SU-DHL-6 (cell line): Measurements from ENCODE around the gene ZNF385A.

Source experiments
- H2AFZ ChIP-seq: fragments of 200-600 bp; sonication (generic); 2 replicates; pipeline ENCODE4 v1.6.1; 2014; ENCODE audit warnings: low read depth, mild to moderate bottlenecking, moderate library complexity, mixed read lengths, antibody characterized with exemption, low read length; ENCODE audit not compliant: severe bottlenecking
- H3F3A ChIP-seq: fragments of 200-600 bp; shearing (Covaris generic); 2 replicates; pipeline ENCODE4 v1.6.0; 2016; ENCODE audit warnings: antibody characterized with exemption, mild to moderate bottlenecking; ENCODE audit not compliant: insufficient read depth
- H3K27ac ChIP-seq: fragments of 200-600 bp; sonication (generic); 2 replicates; pipeline ENCODE4 v1.5.1; 2016; ENCODE audit warnings: low read depth, mild to moderate bottlenecking, low read length, moderate library complexity, mixed read lengths
- H3K27me3 ChIP-seq: fragments of 200-600 bp; sonication (generic), shearing (Covaris generic); 2 replicates; pipeline ENCODE4 v1.6.0; 2014; ENCODE audit warnings: mild to moderate bottlenecking, low read length
- H3K36me3 ChIP-seq: fragments of 200-600 bp; sonication (generic); 2 replicates; pipeline ENCODE4 v1.6.1; 2014; ENCODE audit warnings: mild to moderate bottlenecking, low read length, mixed read lengths
- H3K4me2 ChIP-seq: fragments of 300-600, 200-600 bp; shearing (Covaris generic), sonication (generic); 2 replicates; pipeline ENCODE4 v1.6.0; 2014; ENCODE audit warnings: low read length, low read depth, mild to moderate bottlenecking; ENCODE audit not compliant: poor library complexity, severe bottlenecking
- H3K4me3 ChIP-seq: fragments of 200-600 bp; sonication (generic); 2 replicates; pipeline ENCODE4 v1.5.1; 2014; ENCODE audit warnings: antibody characterized with exemption, low read length, mild to moderate bottlenecking, mixed read lengths; ENCODE audit not compliant: insufficient read depth, poor library complexity, severe bottlenecking
- H3K79me2 ChIP-seq: fragments of 200-600 bp; sonication (generic); 2 replicates; pipeline ENCODE4 v1.6.1; 2014; ENCODE audit warnings: mild to moderate bottlenecking, low read length, moderate library complexity; ENCODE audit not compliant: insufficient read depth
- H3K9ac ChIP-seq: fragments of 200-600 bp; sonication (generic); 2 replicates; pipeline ENCODE4 v1.7.0; 2014; ENCODE audit warnings: mild to moderate bottlenecking, low read length
- H3K9me2 ChIP-seq: fragments of 200-600 bp; sonication (generic); replicated peaks from 2 replicates; pipeline ENCODE4 v1.6.1; 2014; ENCODE audit warnings: low read length; ENCODE audit not compliant: insufficient read depth
- H3K9me3 ChIP-seq: fragments of 200-600 bp; sonication (generic); 2 replicates; pipeline ENCODE4 v1.6.1; 2014; ENCODE audit warnings: low read length, mixed read lengths; ENCODE audit not compliant: insufficient read depth
- H4K20me1 ChIP-seq: fragments of 200-600 bp; sonication (generic); 2 replicates; pipeline ENCODE4 v1.6.1; 2014; ENCODE audit warnings: low read depth, mild to moderate bottlenecking, antibody characterized with exemption, low read length, moderate library complexity, mixed read lengths
- CTCF ChIP-seq: fragments of 200-600 bp; sonication (generic); IDR thresholded peaks from one replicate; pipeline ENCODE4 v1.5.1; 2017; ENCODE audit warnings: antibody characterized with exemption, mild to moderate bottlenecking, low read length, moderate library complexity; ENCODE audit not compliant: insufficient read depth, poor library complexity, severe bottlenecking
- EZH2phosphoT487 ChIP-seq: fragments of 200-600 bp; sonication (generic), shearing (Covaris generic); conservative IDR thresholded peaks from 2 replicates; pipeline ENCODE4 v1.6.1; 2018; ENCODE audit warnings: mild to moderate bottlenecking, antibody characterized with exemption, low read length, moderate library complexity, mixed read lengths

ZNF385A gene

GRCh38 chr12:54417712-54418440 is 33.3 kb upstream of the ZNF385A start:
- Histone ChIP-seq H3K27me3 (no peaks in the 10 kb centered on the region), H3K4me3 (no peak overlapping the region), H3K9ac (no peak overlapping the region), H3K36me3 (no peaks in the 10 kb centered on the region), H3K79me2 (no peaks in the 10 kb centered on the region), H3K4me2 (no peak overlapping the region), H2AFZ (no peak overlapping the region), H3K27ac (no peak overlapping the region), H4K20me1 (no peaks in the 10 kb centered on the region), H3F3A (no peaks in the 10 kb centered on the region), H3K9me3 (no peaks in the 10 kb centered on the region), H3K9me2 (no peaks in the 10 kb centered on the region)
- no peak for TF ChIP-seq CTCF
- TF ChIP-seq EZH2phosphoT487, result no peak

GRCh38 chr12:54416687-54417603 is 32.4 kb upstream of the ZNF385A start:
- Histone ChIP-seq H3K36me3 (no peaks in the 10 kb centered on the region), H3K4me2 (no peak overlapping the region), H3K9ac (no peak overlapping the region), H3K27ac (no peak overlapping the region), H3K9me2 (no peaks in the 10 kb centered on the region), H3K79me2 (no peaks in the 10 kb centered on the region), H3K4me3 (no peak overlapping the region), H3F3A (no peaks in the 10 kb centered on the region), H4K20me1 (no peaks in the 10 kb centered on the region), H2AFZ (no peak overlapping the region), H3K27me3 (no peaks in the 10 kb centered on the region), H3K9me3 (no peaks in the 10 kb centered on the region)
- no peak for TF ChIP-seq CTCF
- TF ChIP-seq EZH2phosphoT487, result no peak

- no peaks in the 10 kb centered on the region for H3K9me2 ChIP-seq
- H3K9ac ChIP-seq, result no peak overlapping the region
- H4K20me1 ChIP-seq, result no peaks in the 10 kb centered on the region
- no peaks in the 10 kb centered on the region for H3K36me3 ChIP-seq
- H3K27me3 ChIP-seq, result no peaks in the 10 kb centered on the region
- H3K9me3 ChIP-seq, result no peaks in the 10 kb centered on the region
- no peak overlapping the region for H2AFZ ChIP-seq
- no peak overlapping the region for H3K4me3 ChIP-seq
- no peaks in the 10 kb centered on the region for H3K79me2 ChIP-seq
- H3K4me2 ChIP-seq, result no peak overlapping the region
- no peak for TF ChIP-seq EZH2phosphoT487
- no peak overlapping the region for H3K27ac ChIP-seq
- no peaks in the 10 kb centered on the region for H3F3A ChIP-seq
Measured at GRCh38 chr12:54415221-54415929, 30.8 kb upstream of the ZNF385A start.
